ENCODE results near the gene MTARC2. TPM values are rescaled to one million over a fixed set of nuclear protein-coding genes. Genes with fewer than 3 reads are reported as not detected.

MTARC2 gene
- total RNA-seq, 1 experiment from 2014 or later: 15.2 TPM

DNA sequence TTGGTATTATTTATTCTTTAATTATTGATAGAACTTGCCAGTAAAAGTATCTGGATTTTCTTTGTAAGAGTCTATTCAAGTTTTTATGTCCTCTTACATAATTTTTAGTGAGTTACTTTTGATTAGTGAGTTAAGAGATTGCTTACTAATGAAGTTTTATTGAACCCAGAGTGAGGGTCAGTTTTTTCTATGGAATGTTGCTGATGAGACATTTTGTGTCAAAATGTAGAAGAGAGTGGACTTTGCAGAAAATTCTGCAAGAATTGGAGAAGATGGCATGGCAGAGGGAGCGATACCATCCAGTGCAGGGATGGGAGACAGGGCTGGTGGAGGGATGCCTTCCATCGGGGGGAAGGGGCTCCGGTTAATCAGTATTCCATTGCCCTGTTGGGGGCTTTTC is 11.0 kb downstream of the MTARC2 start (continued):
- TF ChIP-seq, protein P1, sequence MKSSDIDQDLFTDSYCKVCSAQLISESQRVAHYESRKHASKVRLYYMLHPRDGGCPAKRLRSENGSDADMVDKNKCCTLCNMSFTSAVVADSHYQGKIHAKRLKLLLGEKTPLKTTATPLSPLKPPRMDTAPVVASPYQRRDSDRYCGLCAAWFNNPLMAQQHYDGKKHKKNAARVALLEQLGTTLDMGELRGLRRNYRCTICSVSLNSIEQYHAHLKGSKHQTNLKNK (CRISPR knock-in tag; IDR thresholded peaks at IDR 0.05): no peak
- TF ChIP-seq, protein P2, sequence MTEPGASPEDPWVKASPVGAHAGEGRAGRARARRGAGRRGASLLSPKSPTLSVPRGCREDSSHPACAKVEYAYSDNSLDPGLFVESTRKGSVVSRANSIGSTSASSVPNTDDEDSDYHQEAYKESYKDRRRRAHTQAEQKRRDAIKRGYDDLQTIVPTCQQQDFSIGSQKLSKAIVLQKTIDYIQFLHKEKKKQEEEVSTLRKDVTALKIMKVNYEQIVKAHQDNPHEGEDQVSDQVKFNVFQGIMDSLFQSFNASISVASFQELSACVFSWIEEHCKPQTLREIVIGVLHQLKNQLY (CRISPR knock-in tag; IDR thresholded peaks at IDR 0.05): no peak
- TF ChIP-seq, protein P3, sequence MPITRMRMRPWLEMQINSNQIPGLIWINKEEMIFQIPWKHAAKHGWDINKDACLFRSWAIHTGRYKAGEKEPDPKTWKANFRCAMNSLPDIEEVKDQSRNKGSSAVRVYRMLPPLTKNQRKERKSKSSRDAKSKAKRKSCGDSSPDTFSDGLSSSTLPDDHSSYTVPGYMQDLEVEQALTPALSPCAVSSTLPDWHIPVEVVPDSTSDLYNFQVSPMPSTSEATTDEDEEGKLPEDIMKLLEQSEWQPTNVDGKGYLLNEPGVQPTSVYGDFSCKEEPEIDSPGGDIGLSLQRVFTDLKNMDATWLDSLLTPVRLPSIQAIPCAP (CRISPR knock-in tag; IDR thresholded peaks at IDR 0.05): no peak
- TF ChIP-seq MXD4 (CRISPR knock-in tag; IDR thresholded peaks at IDR 0.05; ENCODE audit: borderline replicate concordance) (no peak), JUN (CRISPR knock-in tag; IDR thresholded peaks at IDR 0.05) (no peak), FOXK1 (CRISPR knock-in tag; IDR thresholded peaks at IDR 0.05) (no peak), CBFB (CRISPR knock-in tag; IDR thresholded peaks at IDR 0.05; ENCODE audit: low read depth) (no peak), TEAD4 (CRISPR knock-in tag; IDR thresholded peaks at IDR 0.05) (no peak), ZNF671 (CRISPR knock-in tag; IDR thresholded peaks at IDR 0.05) (no peak), FOXJ3 (CRISPR knock-in tag; IDR thresholded peaks at IDR 0.05; ENCODE audit: borderline replicate concordance) (no peak), CREB1 (CRISPR knock-in tag; IDR thresholded peaks at IDR 0.05) (no peak), TEAD1 (CRISPR knock-in tag; IDR thresholded peaks at IDR 0.05) (no peak), ZNF416 (CRISPR knock-in tag; IDR thresholded peaks at IDR 0.05) (no peak)
- TF ChIP-seq, protein P4, sequence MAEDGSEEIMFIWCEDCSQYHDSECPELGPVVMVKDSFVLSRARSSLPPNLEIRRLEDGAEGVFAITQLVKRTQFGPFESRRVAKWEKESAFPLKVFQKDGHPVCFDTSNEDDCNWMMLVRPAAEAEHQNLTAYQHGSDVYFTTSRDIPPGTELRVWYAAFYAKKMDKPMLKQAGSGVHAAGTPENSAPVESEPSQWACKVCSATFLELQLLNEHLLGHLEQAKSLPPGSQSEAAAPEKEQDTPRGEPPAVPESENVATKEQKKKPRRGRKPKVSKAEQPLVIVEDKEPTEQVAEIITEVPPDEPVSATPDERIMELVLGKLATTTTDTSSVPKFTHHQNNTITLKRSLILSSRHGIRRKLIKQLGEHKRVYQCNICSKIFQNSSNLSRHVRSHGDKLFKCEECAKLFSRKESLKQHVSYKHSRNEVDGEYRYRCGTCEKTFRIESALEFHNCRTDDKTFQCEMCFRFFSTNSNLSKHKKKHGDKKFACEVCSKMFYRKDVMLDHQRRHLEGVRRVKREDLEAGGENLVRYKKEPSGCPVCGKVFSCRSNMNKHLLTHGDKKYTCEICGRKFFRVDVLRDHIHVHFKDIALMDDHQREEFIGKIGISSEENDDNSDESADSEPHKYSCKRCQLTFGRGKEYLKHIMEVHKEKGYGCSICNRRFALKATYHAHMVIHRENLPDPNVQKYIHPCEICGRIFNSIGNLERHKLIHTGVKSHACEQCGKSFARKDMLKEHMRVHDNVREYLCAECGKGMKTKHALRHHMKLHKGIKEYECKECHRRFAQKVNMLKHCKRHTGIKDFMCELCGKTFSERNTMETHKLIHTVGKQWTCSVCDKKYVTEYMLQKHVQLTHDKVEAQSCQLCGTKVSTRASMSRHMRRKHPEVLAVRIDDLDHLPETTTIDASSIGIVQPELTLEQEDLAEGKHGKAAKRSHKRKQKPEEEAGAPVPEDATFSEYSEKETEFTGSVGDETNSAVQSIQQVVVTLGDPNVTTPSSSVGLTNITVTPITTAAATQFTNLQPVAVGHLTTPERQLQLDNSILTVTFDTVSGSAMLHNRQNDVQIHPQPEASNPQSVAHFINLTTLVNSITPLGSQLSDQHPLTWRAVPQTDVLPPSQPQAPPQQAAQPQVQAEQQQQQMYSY (CRISPR knock-in tag; IDR thresholded peaks at IDR 0.05): no peak
- TF ChIP-seq, protein P5, sequence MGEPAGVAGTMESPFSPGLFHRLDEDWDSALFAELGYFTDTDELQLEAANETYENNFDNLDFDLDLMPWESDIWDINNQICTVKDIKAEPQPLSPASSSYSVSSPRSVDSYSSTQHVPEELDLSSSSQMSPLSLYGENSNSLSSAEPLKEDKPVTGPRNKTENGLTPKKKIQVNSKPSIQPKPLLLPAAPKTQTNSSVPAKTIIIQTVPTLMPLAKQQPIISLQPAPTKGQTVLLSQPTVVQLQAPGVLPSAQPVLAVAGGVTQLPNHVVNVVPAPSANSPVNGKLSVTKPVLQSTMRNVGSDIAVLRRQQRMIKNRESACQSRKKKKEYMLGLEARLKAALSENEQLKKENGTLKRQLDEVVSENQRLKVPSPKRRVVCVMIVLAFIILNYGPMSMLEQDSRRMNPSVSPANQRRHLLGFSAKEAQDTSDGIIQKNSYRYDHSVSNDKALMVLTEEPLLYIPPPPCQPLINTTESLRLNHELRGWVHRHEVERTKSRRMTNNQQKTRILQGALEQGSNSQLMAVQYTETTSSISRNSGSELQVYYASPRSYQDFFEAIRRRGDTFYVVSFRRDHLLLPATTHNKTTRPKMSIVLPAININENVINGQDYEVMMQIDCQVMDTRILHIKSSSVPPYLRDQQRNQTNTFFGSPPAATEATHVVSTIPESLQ (CRISPR knock-in tag; IDR thresholded peaks at IDR 0.05): no peak

DNA sequence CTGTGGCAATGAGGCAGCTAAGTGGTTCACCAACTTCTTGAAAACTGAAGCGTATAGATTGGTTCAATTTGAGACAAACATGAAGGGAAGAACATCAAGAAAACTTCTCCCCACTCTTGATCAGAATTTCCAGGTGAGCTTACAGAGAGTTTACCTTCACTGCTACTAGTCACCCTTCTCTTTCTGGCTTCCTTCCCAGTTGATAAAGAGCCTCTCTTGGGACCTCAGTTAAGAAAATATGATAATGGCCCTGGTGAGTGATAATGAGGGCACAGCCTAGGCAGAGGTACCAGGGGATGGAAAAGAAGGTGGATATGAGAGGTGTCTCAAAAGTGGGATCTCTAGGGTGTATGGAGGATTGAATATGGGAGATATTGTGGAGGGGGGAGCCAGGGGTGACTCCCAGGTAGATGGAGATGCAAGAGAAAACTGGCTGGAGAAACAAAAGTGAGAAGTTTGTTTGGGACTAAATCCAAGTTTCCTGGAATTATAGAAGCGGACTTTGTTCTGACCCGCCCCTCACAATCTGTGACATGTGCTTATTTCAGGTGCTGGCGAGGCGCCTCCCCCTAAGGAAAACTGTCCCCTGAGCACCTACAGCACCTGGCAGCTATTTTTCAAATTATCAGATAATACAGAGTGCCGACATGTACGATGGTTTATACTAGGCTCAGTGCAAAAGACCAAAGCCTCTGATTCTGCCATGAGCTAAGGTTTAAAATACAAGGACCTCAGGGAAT is 13.7 kb downstream of the MTARC2 start:
- Mint-ChIP-seq H3K4me3 (no peak overlapping the region), H3K4me1 (no peaks in the 10 kb centered on the region), H3K27ac (no peak overlapping the region), H3K27me3 (ENCODE audit: low read depth) (no peaks in the 10 kb centered on the region), H3K9me3 (no peaks in the 10 kb centered on the region), H3K36me3 (peaks cover 12% of the 10 kb centered on the region; the same call in 1 of the 2 replicates)
- DNase-seq (ENCODE audit: low spot score) (no peak), ATAC-seq (no peak)
- ChIA-PET POLR2A (no interaction called here), CTCF (interaction anchor here (0.5 to 2.0 kb wide), 6 partner anchors 12 to 40 kb away, joined by 3 to 9 read pairs (median 4); partner anchors contain the start of gene MTARC2)
- TF ChIP-seq TP53 (CRISPR knock-in tag; IDR thresholded peaks at IDR 0.05) (no peak), IRF2 (CRISPR knock-in tag; IDR thresholded peaks at IDR 0.05; ENCODE audit: borderline replicate concordance, low read depth) (no peak), ELF4 (CRISPR knock-in tag; IDR thresholded peaks at IDR 0.05; ENCODE audit: low read depth) (no peak), NFYB (CRISPR knock-in tag; conservative IDR thresholded peaks at IDR 0.05; ENCODE audit: low read depth) (no peak), TEAD4 (CRISPR knock-in tag; IDR thresholded peaks at IDR 0.05) (no peak), SMAD3 (CRISPR knock-in tag; IDR thresholded peaks at IDR 0.05; ENCODE audit: borderline replicate concordance) (no peak)
- TF ChIP-seq, protein P6, sequence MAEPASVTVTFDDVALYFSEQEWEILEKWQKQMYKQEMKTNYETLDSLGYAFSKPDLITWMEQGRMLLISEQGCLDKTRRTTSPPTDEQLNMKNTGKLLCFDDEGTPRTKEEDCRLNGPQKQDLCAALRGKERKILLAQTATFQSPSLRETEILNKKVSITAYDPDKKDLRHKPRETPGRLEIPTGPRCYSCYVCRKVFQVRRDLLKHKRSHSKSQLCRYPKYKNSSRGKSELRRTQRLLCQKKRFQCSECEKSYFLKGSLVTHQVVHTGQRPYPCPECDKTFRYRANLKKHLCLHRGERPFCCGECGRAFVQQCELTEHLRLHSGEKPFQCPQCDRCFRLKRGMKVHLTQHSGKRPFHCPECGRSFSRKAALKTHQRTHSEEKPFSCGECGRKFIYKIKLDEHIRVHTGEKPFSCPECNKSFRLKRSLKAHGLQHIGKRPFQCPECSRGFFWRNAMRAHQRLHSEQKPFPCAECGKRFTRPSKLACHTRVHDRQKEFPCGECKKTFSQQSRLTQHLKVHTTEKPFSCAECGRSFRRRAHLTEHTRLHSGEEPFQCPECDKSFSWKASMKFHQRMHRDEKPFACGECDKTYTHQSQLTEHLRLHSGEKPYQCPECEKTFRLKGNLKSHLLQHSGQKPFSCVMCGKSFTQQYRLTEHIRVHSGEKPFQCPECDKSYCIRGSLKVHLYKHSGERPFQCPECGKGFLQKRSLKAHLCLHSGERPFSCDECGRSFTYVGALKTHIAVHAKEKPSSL (CRISPR knock-in tag; conservative IDR thresholded peaks at IDR 0.05): no peak
- TF ChIP-seq, protein P7, sequence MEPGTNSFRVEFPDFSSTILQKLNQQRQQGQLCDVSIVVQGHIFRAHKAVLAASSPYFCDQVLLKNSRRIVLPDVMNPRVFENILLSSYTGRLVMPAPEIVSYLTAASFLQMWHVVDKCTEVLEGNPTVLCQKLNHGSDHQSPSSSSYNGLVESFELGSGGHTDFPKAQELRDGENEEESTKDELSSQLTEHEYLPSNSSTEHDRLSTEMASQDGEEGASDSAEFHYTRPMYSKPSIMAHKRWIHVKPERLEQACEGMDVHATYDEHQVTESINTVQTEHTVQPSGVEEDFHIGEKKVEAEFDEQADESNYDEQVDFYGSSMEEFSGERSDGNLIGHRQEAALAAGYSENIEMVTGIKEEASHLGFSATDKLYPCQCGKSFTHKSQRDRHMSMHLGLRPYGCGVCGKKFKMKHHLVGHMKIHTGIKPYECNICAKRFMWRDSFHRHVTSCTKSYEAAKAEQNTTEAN (CRISPR knock-in tag; IDR thresholded peaks at IDR 0.05): no peak
